ENCODE data around the gene CLASP1. TPM values are rescaled to one million over a fixed set of nuclear protein-coding genes. Genes with fewer than 3 reads are reported as not detected.
"Not testable (repeated sequence)": the region's sequence is repeated elsewhere in the genome, so short reads cannot be mapped to it uniquely, and the experiment has no call there.

Gene CLASP1
- total and polyA plus RNA-seq, 2 donors = 11.6 to 18.4 TPM

DNA sequence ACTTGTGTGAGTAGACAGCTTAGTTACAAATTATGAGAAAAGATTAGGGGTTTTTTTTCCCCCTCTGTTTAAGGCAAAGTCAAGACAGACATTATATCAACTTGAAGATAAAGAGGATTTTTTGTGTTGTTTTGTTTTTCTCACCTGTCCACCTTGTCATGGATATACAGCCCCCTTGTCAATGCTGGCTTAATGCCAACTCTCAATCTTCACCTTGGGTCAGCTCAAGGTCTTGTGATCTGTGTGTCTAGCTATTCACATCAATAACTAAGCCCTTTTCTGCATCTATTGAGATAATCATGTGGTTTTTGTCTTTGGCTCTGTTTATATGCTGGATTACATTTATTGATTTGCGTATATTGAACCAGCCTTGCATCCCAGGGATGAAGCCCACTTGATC, 211.0 kb downstream of the CLASP1 start:
- H3K4me1 ChIP-seq (ENCODE audit: control insufficient read depth in 2 of 2, insufficient read depth in 2 of 2, low read length in 2 of 2); H3K4me3 ChIP-seq (ENCODE audit: low read length in 2 of 2); H3K9me3 ChIP-seq (ENCODE audit: control insufficient read depth in 2 of 2, insufficient read depth in 1 of 2, low read length in 1 of 2); H3K27me3 ChIP-seq (ENCODE audit: control insufficient read depth in 2 of 2, insufficient read depth in 1 of 2, low read length in 1 of 2); H3K36me3 ChIP-seq (ENCODE audit: control insufficient read depth in 2 of 2, insufficient read depth in 2 of 2, low read length in 1 of 2); DNase-seq (ENCODE audit: low read depth in 6 of 9, low spot score in 9 of 9); H3K27ac ChIP-seq (ENCODE audit: low read depth in 1 of 2, low read length in 1 of 2): not testable (repeated sequence)
- 92% methylated on average over 1 of the region's 1 CpG for WGBS

DNA sequence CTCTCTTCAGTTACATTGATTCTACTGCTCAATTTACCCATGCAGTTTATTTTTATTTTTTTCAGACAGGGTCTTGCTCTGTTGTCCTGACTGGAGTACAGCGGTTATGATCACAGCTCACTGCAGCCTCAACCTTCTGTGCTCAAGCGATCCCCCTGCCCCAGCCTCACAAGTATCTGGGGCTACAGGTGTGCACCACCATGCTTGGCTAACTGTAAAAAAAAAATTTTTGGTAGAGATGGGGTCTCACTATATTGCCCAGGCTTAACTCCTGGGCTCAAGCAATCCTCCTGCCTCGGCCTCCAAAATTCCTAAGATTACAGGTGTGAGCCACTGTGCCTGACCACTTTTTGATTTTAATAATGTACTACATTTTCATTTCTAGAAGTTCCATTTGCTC, 212.3 kb downstream of the CLASP1 start:
- Histone ChIP-seq H3K27me3 (ENCODE audit: control insufficient read depth in 2 of 2, insufficient read depth in 1 of 2, low read length in 1 of 2) (no peaks in the 10 kb centered on the region), H3K4me1 (ENCODE audit: control insufficient read depth in 2 of 2, insufficient read depth in 2 of 2, low read length in 2 of 2) (no peaks in the 10 kb centered on the region), H3K4me3 (ENCODE audit: low read length in 2 of 2) (no peak overlapping the region), H3K27ac (ENCODE audit: low read depth in 1 of 2, low read length in 1 of 2) (no peak overlapping the region), H3K36me3 (ENCODE audit: control insufficient read depth in 2 of 2, insufficient read depth in 2 of 2, low read length in 1 of 2) (peaks cover 3 to 4% of the 10 kb centered on the region in 2 donors), H3K9me3 (ENCODE audit: control insufficient read depth in 2 of 2, insufficient read depth in 1 of 2, low read length in 1 of 2) (no peaks in the 10 kb centered on the region)
- 100% methylated on average over 3 of the region's 3 CpGs for WGBS
- DNase-seq (ENCODE audit: low read depth in 6 of 9, low spot score in 9 of 9) = no peak

DNA sequence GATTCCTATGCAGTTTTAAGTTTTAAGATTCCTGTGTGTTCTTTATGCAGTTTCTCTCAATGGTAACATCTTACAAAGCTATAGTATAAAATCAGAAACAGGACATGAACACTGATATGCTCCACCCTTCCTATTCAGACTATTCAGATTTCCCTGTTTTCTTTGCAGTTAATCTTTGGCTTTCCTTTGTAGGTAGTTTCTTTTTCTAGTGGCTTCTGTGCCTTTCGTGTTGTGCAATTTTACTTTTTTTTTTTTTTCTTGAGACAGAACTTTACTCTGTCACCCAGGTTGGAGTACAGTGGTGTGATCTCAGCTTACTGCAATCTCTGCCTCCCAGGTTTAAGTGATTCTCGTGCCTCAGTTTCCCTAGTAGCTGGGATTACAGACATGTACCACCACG, 213.5 kb downstream of the CLASP1 start:
- DNase-seq (ENCODE audit: low read depth in 6 of 9, low spot score in 9 of 9) = no peak
- H3K36me3 ChIP-seq (ENCODE audit: control insufficient read depth in 2 of 2, insufficient read depth in 2 of 2, low read length in 1 of 2) = peaks cover 3 to 4% of the 10 kb centered on the region in 2 donors
- no peak overlapping the region for H3K4me3 ChIP-seq (ENCODE audit: low read length in 2 of 2)
- no peaks in the 10 kb centered on the region for H3K9me3 ChIP-seq (ENCODE audit: control insufficient read depth in 2 of 2, insufficient read depth in 1 of 2, low read length in 1 of 2)
- H3K4me1 ChIP-seq (ENCODE audit: control insufficient read depth in 2 of 2, insufficient read depth in 2 of 2, low read length in 2 of 2) = no peaks in the 10 kb centered on the region
- no peak overlapping the region for H3K27ac ChIP-seq (ENCODE audit: low read depth in 1 of 2, low read length in 1 of 2)
- no peaks in the 10 kb centered on the region for H3K27me3 ChIP-seq (ENCODE audit: control insufficient read depth in 2 of 2, insufficient read depth in 1 of 2, low read length in 1 of 2)
- 96% methylated on average over 3 of the region's 3 CpGs for WGBS

DNA sequence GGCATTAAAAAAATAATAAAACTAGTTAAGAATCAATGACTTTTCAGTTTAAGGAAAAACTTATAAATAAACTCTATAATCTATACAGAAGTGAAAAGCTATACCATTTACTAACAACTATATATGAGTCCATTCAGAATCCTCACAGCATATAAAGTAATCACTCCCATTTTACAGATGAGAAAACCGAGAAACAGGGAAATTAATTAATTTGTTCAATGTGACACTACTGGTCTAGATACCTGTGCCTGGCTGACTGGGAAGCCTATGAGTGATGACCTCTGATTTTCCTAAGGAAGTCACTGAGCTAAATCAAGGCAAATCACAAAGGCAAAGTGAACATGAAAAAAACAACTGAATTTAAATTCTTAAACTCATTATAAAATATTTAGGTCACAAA, 218.0 kb downstream of the CLASP1 start:
- 99% methylated on average over 1 of the region's 1 CpG for WGBS
- Histone ChIP-seq H3K9me3 (ENCODE audit: control insufficient read depth in 2 of 2, insufficient read depth in 1 of 2, low read length in 1 of 2) (no peaks in the 10 kb centered on the region), H3K27ac (ENCODE audit: low read depth in 1 of 2, low read length in 1 of 2) (no peak overlapping the region), H3K27me3 (ENCODE audit: control insufficient read depth in 2 of 2, insufficient read depth in 1 of 2, low read length in 1 of 2) (no peaks in the 10 kb centered on the region), H3K36me3 (ENCODE audit: control insufficient read depth in 2 of 2, insufficient read depth in 2 of 2, low read length in 1 of 2) (peaks cover 19 to 27% of the 10 kb centered on the region in 2 donors), H3K4me1 (ENCODE audit: control insufficient read depth in 2 of 2, insufficient read depth in 2 of 2, low read length in 2 of 2) (no peaks in the 10 kb centered on the region), H3K4me3 (ENCODE audit: low read length in 2 of 2) (no peak overlapping the region)
- DNase-seq (ENCODE audit: low read depth in 6 of 9, low spot score in 9 of 9) = no peak

DNA sequence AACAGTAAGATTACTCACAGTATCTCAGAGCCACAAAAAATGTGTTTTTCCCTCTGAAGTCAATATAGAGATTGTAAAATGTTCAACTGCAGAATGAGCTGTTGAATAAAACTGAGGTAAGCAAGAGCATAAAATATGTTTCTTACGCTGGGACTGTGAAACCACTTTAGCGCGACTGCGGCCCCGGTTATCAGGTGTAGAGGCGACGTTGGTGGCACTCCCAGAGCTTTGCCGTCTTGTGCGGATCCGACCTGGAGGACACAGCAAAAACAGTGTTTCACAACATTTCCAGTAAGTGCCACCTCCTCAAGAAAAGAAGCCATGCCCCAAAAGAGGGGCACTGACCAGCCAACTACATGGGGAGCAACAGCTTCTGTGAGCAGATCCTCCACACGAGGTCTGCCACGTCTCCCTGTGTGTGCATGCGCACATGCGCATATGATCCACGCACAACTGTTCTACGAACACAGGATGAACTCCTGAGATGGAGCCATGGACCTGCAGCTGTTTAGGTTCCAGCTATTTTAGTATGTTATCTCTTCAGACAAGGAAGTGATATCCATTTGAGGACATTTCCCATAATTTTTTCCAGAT, 219.2 kb downstream of the CLASP1 start:
- Histone ChIP-seq H3K36me3 (ENCODE audit: control insufficient read depth in 2 of 2, insufficient read depth in 2 of 2, low read length in 1 of 2) (peaks cover 21 to 32% of the 10 kb centered on the region in 2 donors), H3K27me3 (ENCODE audit: control insufficient read depth in 2 of 2, insufficient read depth in 1 of 2, low read length in 1 of 2) (no peaks in the 10 kb centered on the region), H3K27ac (ENCODE audit: low read depth in 1 of 2, low read length in 1 of 2) (no peak overlapping the region), H3K4me1 (ENCODE audit: control insufficient read depth in 2 of 2, insufficient read depth in 2 of 2, low read length in 2 of 2) (no peaks in the 10 kb centered on the region), H3K9me3 (ENCODE audit: control insufficient read depth in 2 of 2, insufficient read depth in 1 of 2, low read length in 1 of 2) (no peaks in the 10 kb centered on the region), H3K4me3 (ENCODE audit: low read length in 2 of 2) (no peak overlapping the region)
- WGBS = 98% methylated on average over 16 of the region's 16 CpGs
- no peak for DNase-seq (ENCODE audit: low read depth in 6 of 9, low spot score in 9 of 9)

DNA sequence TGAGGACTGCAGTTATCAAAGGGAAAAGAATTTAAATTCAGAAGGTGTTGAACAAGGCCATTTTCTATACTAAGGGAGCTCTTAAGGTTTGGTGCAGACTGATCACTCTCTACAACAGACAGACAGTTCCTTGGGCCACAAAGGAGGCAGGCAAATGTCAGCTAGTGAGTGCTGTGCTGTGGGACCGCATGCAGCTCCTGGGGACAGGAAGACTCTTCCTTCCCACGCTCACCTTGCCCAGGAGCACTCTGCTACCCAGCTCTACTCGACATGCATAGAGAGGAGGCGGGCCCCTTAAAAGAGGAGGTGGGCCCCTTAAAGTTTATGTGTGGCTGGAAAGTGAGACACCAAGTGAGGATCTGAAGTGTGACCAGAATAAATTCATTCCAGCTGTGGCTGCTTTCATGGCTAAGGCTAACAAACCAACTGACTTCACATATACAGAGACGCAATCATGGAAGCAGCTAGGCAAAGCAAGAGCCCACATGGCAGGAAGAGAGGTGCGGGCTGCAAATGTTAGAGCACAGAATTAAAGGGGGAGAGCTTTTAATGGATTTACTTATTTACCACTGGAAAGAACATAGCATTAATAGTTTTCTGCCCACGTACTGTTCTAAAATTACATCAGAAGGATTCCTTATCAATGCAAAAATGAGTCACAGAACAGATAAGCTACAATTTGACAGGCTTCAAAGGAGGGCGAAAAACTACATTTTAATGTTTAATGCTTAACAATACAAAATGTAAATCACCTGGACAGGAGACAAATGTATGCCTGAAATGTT, 220.0 kb downstream of the CLASP1 start:
- Histone ChIP-seq H3K27me3 (ENCODE audit: control insufficient read depth in 2 of 2, insufficient read depth in 1 of 2, low read length in 1 of 2) (no peaks in the 10 kb centered on the region), H3K4me3 (ENCODE audit: low read length in 2 of 2) (no peak overlapping the region), H3K27ac (ENCODE audit: low read depth in 1 of 2, low read length in 1 of 2) (no peak overlapping the region), H3K9me3 (ENCODE audit: control insufficient read depth in 2 of 2, insufficient read depth in 1 of 2, low read length in 1 of 2) (no peaks in the 10 kb centered on the region), H3K36me3 (ENCODE audit: control insufficient read depth in 2 of 2, insufficient read depth in 2 of 2, low read length in 1 of 2) (peaks cover 23 to 37% of the 10 kb centered on the region in 2 donors), H3K4me1 (ENCODE audit: control insufficient read depth in 2 of 2, insufficient read depth in 2 of 2, low read length in 2 of 2) (no peaks in the 10 kb centered on the region)
- 98% methylated on average over 8 of the region's 8 CpGs for WGBS
- no peak for DNase-seq (ENCODE audit: low read depth in 6 of 9, low spot score in 9 of 9)

DNA sequence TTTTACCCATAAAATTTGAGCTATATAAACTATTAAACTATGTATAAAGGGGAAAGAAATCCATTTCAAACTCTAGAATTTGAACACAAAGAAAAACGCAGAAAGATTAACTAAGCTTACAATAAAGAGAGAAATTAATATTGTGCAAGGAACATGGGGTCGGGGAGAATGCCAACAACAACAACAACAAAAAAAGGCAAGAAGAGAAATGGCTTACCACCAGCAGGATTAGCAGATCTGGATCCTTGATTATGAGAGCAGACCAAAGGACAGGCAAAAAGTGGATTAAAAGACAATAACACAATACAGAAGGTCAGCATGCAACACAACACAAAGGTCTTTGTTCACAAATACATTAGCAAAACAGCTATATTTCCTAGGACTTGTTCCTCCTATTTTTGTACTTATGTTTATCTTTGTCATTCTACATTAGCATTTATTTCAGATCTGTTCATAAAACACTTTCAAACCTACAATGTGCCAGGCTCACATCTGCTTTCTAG, 222.0 kb downstream of the CLASP1 start:
- H3K27me3 ChIP-seq (ENCODE audit: control insufficient read depth in 2 of 2, insufficient read depth in 1 of 2, low read length in 1 of 2) = no peaks in the 10 kb centered on the region
- peaks cover 23 to 37% of the 10 kb centered on the region in 2 donors for H3K36me3 ChIP-seq (ENCODE audit: control insufficient read depth in 2 of 2, insufficient read depth in 2 of 2, low read length in 1 of 2)

DNA sequence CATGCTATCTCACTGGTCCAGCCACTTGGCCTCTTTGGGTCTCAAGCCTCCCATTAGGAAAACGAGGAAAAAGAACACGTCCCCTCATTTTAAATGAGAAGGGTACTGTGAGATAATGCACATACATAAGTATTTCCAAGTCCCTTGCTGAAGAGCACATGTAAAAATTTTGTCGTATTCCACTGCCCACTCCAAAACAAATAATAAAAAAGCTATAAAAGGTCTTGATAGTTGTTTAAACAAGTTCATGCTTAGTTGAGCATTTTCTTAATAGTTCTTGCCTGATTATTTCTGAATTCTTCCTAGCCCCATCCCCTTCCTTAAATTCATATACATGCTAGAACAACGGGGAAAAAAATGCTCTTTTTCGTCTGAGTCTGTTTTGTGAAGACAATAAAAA, 228.8 kb downstream of the CLASP1 start:
- H3K36me3 ChIP-seq (ENCODE audit: control insufficient read depth in 2 of 2, insufficient read depth in 2 of 2, low read length in 1 of 2) = peaks cover 21 to 24% of the 10 kb centered on the region in 2 donors
- no peaks in the 10 kb centered on the region for H3K27me3 ChIP-seq (ENCODE audit: control insufficient read depth in 2 of 2, insufficient read depth in 1 of 2, low read length in 1 of 2)
- H3K9me3 ChIP-seq (ENCODE audit: control insufficient read depth in 2 of 2, insufficient read depth in 1 of 2, low read length in 1 of 2) = no peaks in the 10 kb centered on the region
- H3K4me1 ChIP-seq (ENCODE audit: control insufficient read depth in 2 of 2, insufficient read depth in 2 of 2, low read length in 2 of 2) = no peaks in the 10 kb centered on the region
- no peak for DNase-seq (ENCODE audit: low read depth in 6 of 9, low spot score in 9 of 9)
- H3K27ac ChIP-seq (ENCODE audit: low read depth in 1 of 2, low read length in 1 of 2) = no peak overlapping the region
- H3K4me3 ChIP-seq (ENCODE audit: low read length in 2 of 2) = no peak overlapping the region
- WGBS = 98% methylated on average over 5 of the region's 5 CpGs

More for the DNA sequence above, 222.0 kb downstream of the CLASP1 start:
- Histone ChIP-seq H3K27ac (ENCODE audit: low read depth in 1 of 2, low read length in 1 of 2) (no peak overlapping the region), H3K4me1 (ENCODE audit: control insufficient read depth in 2 of 2, insufficient read depth in 2 of 2, low read length in 2 of 2) (no peaks in the 10 kb centered on the region), H3K4me3 (ENCODE audit: low read length in 2 of 2) (no peak overlapping the region), H3K9me3 (ENCODE audit: control insufficient read depth in 2 of 2, insufficient read depth in 1 of 2, low read length in 1 of 2) (no peaks in the 10 kb centered on the region)
- WGBS = 96% methylated on average over 2 of the region's 2 CpGs
- DNase-seq (ENCODE audit: low read depth in 6 of 9, low spot score in 9 of 9) = no peak

DNA sequence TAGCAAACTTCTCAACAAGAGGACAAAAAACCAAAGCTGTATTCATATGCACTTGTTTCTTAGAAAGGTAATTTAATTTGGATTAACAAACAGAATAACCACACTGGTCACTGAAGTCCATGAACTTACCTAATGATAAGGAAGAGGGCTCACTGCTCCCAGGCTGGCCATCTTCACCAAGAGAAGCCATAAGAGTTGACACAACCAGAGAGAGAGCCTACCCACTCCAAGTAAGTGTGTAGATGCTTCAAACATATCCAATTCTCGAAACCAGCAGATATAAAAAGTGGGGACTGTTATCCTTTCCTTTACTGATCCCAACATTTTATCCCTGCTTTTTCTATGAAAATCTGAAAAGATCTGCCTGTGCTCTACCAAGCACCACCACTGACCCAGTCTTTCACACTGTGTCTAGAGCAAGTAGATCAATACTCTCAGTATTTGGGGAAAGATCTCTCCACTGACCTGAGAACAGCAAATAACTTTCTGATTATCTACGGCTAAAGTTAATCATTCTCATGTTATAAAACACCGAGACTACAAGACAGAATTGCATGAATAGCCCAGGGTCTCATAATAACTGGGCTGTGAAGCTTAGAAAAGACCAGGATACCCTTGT, 230.1 kb downstream of the CLASP1 start:
- Histone ChIP-seq H3K4me1 (ENCODE audit: control insufficient read depth in 2 of 2, insufficient read depth in 2 of 2, low read length in 2 of 2) (no peaks in the 10 kb centered on the region), H3K4me3 (ENCODE audit: low read length in 2 of 2) (no peak overlapping the region), H3K27ac (ENCODE audit: low read depth in 1 of 2, low read length in 1 of 2) (no peak overlapping the region), H3K36me3 (ENCODE audit: control insufficient read depth in 2 of 2, insufficient read depth in 2 of 2, low read length in 1 of 2) (peaks cover 19 to 21% of the 10 kb centered on the region in 2 donors), H3K9me3 (ENCODE audit: control insufficient read depth in 2 of 2, insufficient read depth in 1 of 2, low read length in 1 of 2) (no peaks in the 10 kb centered on the region), H3K27me3 (ENCODE audit: control insufficient read depth in 2 of 2, insufficient read depth in 1 of 2, low read length in 1 of 2) (no peaks in the 10 kb centered on the region)
- 99% methylated on average over 3 of the region's 3 CpGs for WGBS
- no peak for DNase-seq (ENCODE audit: low read depth in 6 of 9, low spot score in 9 of 9)

Measured in thymus (tissue), 11 donors.